Measurements from ENCODE around the gene ZNF423. TPM values are rescaled to one million over a fixed set of nuclear protein-coding genes. Genes with fewer than 3 reads are reported as not detected.

ZNF423 gene
- polyA plus RNA-seq, 1 of the 3 experiments (the other 2 are of a cell fraction) = 1.2 TPM

DNA sequence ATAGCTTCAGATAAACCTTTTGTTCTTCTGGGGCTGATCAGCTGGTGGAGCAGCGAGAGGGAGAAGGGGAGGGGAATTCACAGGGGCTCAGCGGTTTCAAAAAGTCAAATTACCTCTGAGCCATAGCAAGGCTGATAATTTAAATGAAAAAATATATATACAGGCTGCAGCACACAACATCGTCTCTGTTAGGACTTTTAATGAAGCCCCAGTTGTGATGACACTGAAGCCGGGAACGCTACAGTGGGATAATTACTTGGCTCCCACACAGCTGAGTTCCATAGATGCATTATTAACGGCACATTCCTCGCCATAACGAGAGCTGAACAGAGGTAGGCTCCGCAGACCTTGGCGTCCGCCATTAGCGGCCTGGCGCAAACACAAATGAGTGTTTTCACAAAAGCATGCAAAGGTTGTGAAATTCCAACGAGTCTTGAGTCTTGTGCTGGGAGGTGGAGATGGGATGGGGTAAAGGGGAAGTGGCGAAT is 266.3 kb downstream of the ZNF423 start (continued):
- TF ChIP-seq, protein P1, sequence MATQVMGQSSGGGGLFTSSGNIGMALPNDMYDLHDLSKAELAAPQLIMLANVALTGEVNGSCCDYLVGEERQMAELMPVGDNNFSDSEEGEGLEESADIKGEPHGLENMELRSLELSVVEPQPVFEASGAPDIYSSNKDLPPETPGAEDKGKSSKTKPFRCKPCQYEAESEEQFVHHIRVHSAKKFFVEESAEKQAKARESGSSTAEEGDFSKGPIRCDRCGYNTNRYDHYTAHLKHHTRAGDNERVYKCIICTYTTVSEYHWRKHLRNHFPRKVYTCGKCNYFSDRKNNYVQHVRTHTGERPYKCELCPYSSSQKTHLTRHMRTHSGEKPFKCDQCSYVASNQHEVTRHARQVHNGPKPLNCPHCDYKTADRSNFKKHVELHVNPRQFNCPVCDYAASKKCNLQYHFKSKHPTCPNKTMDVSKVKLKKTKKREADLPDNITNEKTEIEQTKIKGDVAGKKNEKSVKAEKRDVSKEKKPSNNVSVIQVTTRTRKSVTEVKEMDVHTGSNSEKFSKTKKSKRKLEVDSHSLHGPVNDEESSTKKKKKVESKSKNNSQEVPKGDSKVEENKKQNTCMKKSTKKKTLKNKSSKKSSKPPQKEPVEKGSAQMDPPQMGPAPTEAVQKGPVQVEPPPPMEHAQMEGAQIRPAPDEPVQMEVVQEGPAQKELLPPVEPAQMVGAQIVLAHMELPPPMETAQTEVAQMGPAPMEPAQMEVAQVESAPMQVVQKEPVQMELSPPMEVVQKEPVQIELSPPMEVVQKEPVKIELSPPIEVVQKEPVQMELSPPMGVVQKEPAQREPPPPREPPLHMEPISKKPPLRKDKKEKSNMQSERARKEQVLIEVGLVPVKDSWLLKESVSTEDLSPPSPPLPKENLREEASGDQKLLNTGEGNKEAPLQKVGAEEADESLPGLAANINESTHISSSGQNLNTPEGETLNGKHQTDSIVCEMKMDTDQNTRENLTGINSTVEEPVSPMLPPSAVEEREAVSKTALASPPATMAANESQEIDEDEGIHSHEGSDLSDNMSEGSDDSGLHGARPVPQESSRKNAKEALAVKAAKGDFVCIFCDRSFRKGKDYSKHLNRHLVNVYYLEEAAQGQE (IDR thresholded peaks at IDR 0.05; ENCODE audit: low read depth, low read length) = no peak
- TF ChIP-seq TAF1 (IDR thresholded peaks at IDR 0.05; ENCODE audit: borderline replicate concordance, low read depth, low read length) = no peak

DNA sequence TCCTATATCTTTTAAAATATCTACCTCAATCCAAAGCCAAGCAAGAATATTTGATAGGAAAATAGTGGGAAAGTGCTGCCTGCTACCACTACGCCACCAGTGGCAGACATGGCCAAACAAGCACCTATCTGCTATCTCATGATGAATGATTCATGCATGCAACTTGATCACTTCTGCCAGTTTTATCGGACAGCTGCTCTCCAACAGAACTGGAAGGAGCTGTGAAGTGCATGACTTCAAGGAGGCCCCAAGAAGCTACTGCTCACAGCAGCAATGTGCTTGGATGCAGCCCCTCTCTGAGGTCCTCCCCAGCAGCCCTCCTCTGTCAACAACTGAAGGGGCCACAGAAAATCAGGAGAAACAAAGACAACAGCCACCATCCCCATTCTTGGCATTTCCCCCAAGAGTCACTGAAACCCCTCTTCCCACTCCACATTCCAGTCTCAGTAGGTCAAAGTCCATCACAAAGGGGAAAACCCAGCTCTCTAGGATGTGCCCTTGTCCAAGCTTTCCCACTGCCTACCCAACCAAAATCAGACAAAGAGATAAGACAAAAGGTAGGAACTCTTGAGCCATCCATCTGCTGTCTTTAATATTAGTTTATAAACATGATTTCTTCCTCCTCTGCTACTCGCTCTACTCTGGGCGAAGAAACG is 267.1 kb downstream of the ZNF423 start:
- H3K4me1 ChIP-seq (ENCODE audit: control insufficient read depth in 1 of 2, insufficient read depth in 2 of 2, low read depth in 1 of 2, low read length in 1 of 2) = peaks cover 0 to 36% of the 10 kb centered on the region in 2 experiments; a peak in 1 of 4 replicates
- WGBS (ENCODE audit: low lambda C conversion rate) = 59% methylated on average over 5 of the region's 5 CpGs
- DNase-seq = no peak
- TF ChIP-seq GATA2 (CRISPR knock-in tag; IDR thresholded peaks at IDR 0.05) = no peak
- no peak for TF ChIP-seq SMC3 (IDR thresholded peaks at IDR 0.05; ENCODE audit: low read depth, low read length)
- TF ChIP-seq, protein P2, sequence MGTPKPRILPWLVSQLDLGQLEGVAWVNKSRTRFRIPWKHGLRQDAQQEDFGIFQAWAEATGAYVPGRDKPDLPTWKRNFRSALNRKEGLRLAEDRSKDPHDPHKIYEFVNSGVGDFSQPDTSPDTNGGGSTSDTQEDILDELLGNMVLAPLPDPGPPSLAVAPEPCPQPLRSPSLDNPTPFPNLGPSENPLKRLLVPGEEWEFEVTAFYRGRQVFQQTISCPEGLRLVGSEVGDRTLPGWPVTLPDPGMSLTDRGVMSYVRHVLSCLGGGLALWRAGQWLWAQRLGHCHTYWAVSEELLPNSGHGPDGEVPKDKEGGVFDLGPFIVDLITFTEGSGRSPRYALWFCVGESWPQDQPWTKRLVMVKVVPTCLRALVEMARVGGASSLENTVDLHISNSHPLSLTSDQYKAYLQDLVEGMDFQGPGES (IDR thresholded peaks at IDR 0.05; ENCODE audit: low read depth, low read length) = no peak
- TF ChIP-seq, protein P3, sequence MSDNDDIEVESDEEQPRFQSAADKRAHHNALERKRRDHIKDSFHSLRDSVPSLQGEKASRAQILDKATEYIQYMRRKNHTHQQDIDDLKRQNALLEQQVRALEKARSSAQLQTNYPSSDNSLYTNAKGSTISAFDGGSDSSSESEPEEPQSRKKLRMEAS (IDR thresholded peaks at IDR 0.05; ENCODE audit: low read depth) = no peak
- TF ChIP-seq GABPA (IDR thresholded peaks at IDR 0.05; ENCODE audit: low read depth) = no peak
- no peak for TF ChIP-seq RAD21 (IDR thresholded peaks at IDR 0.05; ENCODE audit: low read length)
- TF ChIP-seq NRF1 (IDR thresholded peaks at IDR 0.05; ENCODE audit: low read depth, low read length) = no peak
- no peak for TF ChIP-seq ELF1 (IDR thresholded peaks at IDR 0.05)
- TF ChIP-seq, protein P4, sequence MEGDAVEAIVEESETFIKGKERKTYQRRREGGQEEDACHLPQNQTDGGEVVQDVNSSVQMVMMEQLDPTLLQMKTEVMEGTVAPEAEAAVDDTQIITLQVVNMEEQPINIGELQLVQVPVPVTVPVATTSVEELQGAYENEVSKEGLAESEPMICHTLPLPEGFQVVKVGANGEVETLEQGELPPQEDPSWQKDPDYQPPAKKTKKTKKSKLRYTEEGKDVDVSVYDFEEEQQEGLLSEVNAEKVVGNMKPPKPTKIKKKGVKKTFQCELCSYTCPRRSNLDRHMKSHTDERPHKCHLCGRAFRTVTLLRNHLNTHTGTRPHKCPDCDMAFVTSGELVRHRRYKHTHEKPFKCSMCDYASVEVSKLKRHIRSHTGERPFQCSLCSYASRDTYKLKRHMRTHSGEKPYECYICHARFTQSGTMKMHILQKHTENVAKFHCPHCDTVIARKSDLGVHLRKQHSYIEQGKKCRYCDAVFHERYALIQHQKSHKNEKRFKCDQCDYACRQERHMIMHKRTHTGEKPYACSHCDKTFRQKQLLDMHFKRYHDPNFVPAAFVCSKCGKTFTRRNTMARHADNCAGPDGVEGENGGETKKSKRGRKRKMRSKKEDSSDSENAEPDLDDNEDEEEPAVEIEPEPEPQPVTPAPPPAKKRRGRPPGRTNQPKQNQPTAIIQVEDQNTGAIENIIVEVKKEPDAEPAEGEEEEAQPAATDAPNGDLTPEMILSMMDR (IDR thresholded peaks at IDR 0.05) = no peak
- TF ChIP-seq, protein P5, sequence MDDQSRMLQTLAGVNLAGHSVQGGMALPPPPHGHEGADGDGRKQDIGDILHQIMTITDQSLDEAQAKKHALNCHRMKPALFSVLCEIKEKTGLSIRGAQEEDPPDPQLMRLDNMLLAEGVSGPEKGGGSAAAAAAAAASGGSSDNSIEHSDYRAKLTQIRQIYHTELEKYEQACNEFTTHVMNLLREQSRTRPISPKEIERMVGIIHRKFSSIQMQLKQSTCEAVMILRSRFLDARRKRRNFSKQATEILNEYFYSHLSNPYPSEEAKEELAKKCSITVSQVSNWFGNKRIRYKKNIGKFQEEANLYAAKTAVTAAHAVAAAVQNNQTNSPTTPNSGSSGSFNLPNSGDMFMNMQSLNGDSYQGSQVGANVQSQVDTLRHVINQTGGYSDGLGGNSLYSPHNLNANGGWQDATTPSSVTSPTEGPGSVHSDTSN (IDR thresholded peaks at IDR 0.05) = no peak
- TF ChIP-seq EP300 (IDR thresholded peaks at IDR 0.05; ENCODE audit: borderline replicate concordance in 1 of 2, low read depth in 1 of 2, low read length in 1 of 2) = no peak
- no peak for TF ChIP-seq YY1 (IDR thresholded peaks at IDR 0.05; ENCODE audit: low read depth)
- TF ChIP-seq, protein P6, sequence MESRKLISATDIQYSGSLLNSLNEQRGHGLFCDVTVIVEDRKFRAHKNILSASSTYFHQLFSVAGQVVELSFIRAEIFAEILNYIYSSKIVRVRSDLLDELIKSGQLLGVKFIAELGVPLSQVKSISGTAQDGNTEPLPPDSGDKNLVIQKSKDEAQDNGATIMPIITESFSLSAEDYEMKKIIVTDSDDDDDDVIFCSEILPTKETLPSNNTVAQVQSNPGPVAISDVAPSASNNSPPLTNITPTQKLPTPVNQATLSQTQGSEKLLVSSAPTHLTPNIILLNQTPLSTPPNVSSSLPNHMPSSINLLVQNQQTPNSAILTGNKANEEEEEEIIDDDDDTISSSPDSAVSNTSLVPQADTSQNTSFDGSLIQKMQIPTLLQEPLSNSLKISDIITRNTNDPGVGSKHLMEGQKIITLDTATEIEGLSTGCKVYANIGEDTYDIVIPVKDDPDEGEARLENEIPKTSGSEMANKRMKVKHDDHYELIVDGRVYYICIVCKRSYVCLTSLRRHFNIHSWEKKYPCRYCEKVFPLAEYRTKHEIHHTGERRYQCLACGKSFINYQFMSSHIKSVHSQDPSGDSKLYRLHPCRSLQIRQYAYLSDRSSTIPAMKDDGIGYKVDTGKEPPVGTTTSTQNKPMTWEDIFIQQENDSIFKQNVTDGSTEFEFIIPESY (IDR thresholded peaks at IDR 0.05; ENCODE audit: borderline replicate concordance, low read depth) = no peak
- no peak for TF ChIP-seq CHD2 (IDR thresholded peaks at IDR 0.05; ENCODE audit: low read length, partially characterized antibody)
- TF ChIP-seq FOXM1 (IDR thresholded peaks at IDR 0.05; ENCODE audit: low read depth) = no peak
- TF ChIP-seq, protein P7, sequence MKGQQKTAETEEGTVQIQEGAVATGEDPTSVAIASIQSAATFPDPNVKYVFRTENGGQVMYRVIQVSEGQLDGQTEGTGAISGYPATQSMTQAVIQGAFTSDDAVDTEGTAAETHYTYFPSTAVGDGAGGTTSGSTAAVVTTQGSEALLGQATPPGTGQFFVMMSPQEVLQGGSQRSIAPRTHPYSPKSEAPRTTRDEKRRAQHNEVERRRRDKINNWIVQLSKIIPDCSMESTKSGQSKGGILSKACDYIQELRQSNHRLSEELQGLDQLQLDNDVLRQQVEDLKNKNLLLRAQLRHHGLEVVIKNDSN (IDR thresholded peaks at IDR 0.05; ENCODE audit: borderline replicate concordance, low read depth) = no peak
- no peak overlapping the region; a peak in 1 of 4 replicates for H3K27ac ChIP-seq (ENCODE audit: low read depth in 2 of 2, low read length in 1 of 2)
- no peak overlapping the region for H3K9ac ChIP-seq
- no peak overlapping the region for H3K4me2 ChIP-seq
- no peaks in the 10 kb centered on the region for H4K20me1 ChIP-seq (ENCODE audit: insufficient read depth)
- no peaks in the 10 kb centered on the region for H3F3A ChIP-seq (replicated peaks; ENCODE audit: insufficient read depth)
- H3K9me2 ChIP-seq = no peaks in the 10 kb centered on the region
- H2AFZ ChIP-seq (ENCODE audit: low read depth) = no peak overlapping the region
- H3K9me3 ChIP-seq = no peaks in the 10 kb centered on the region
- no peak overlapping the region for H3K4me3 ChIP-seq (ENCODE audit: low read depth in 2 of 2, low read length in 1 of 2)
- no peaks in the 10 kb centered on the region for H3K36me3 ChIP-seq (replicated peaks in 1 of 2; ENCODE audit: control insufficient read depth in 1 of 2, insufficient read depth in 2 of 2, low read length in 1 of 2)
- CTCF ChIA-PET = interaction anchor here (0.8 to 1.6 kb wide), 8 partner anchors 33 to 333 kb away, joined by 3 to 6 read pairs (median 3); no protein-coding TSS in a partner anchor
- no peaks in the 10 kb centered on the region for H3K79me2 ChIP-seq (ENCODE audit: insufficient read depth)
- POLR2A ChIA-PET = no interaction called here
- no peaks in the 10 kb centered on the region for H3K27me3 ChIP-seq (ENCODE audit: insufficient read depth)
